Natural killer cell (primary cell): ENCODE results near the gene PRUNE2. TPM values are rescaled to one million over a fixed set of nuclear protein-coding genes. Genes with fewer than 3 reads are reported as not detected.
A peak's percentile ranks its signal among the peaks of the same experiment; 100 is the strongest.

Source experiments
- ATAC-seq, 3 donors: fragments of 150-1000 bp in 2 of 3; fragments of 200-7000 bp in 1 of 3; cut with Tn5 transposase; 1 replicate in 1 of 3; 2 replicates in 2 of 3; pipeline ENCODE4 v1.10.0; 2021; ENCODE audit warnings: mild to moderate bottlenecking in 2 of 3, moderate library complexity in 2 of 3
- DNase-seq, 2 donors: peaks; one replicate each; pipeline versions ENCODE4 v3.0.0 to v3.0.0-alpha.2; 2013 to 2021; ENCODE audit warnings: mixed read lengths in 1 of 2
- H3K27ac ChIP-seq: one replicate; pipeline ENCODE4 v1.5.1; 2013; ENCODE audit warnings: mild to moderate bottlenecking, low read length
- H3K27me3 ChIP-seq: one replicate; pipeline ENCODE4 v1.6.1; 2013; ENCODE audit warnings: low read length; ENCODE audit not compliant: control insufficient read depth, insufficient read depth
- H3K36me3 ChIP-seq: one replicate; pipeline ENCODE4 v1.6.1; 2013; ENCODE audit warnings: low read length; ENCODE audit not compliant: control insufficient read depth, insufficient read depth
- H3K4me1 ChIP-seq: one replicate; pipeline ENCODE4 v1.6.1; 2013; ENCODE audit warnings: low read length; ENCODE audit not compliant: control insufficient read depth, insufficient read depth
- H3K4me3 ChIP-seq: one replicate; pipeline ENCODE4 v1.5.1; 2013; ENCODE audit warnings: low read length
- H3K9me3 ChIP-seq: one replicate; pipeline ENCODE4 v1.6.1; 2013; ENCODE audit warnings: low read length; ENCODE audit not compliant: control insufficient read depth, insufficient read depth
- H3K27ac Mint-ChIP-seq, 2 donors: one replicate each; pipeline ENCODE4 v1.8.0; 2022; ENCODE audit warnings: mild to moderate bottlenecking in 2 of 2, mixed read lengths in 2 of 2, moderate library complexity in 1 of 2
- H3K27me3 Mint-ChIP-seq, 2 donors: one replicate each; pipeline ENCODE4 v1.8.0; 2022; ENCODE audit warnings: low read depth in 2 of 2, mixed read lengths in 2 of 2
- H3K36me3 Mint-ChIP-seq: one replicate; pipeline ENCODE4 v1.8.0; 2022; ENCODE audit warnings: mixed read lengths
- H3K4me1 Mint-ChIP-seq, 2 donors: one replicate each; pipeline ENCODE4 v1.8.0; 2022; ENCODE audit warnings: mixed read lengths in 2 of 2
- H3K4me3 Mint-ChIP-seq: one replicate; pipeline ENCODE4 v1.8.0; 2022; ENCODE audit warnings: mild to moderate bottlenecking, moderate library complexity, mixed read lengths
- H3K9me3 Mint-ChIP-seq, 2 donors: one replicate each; pipeline ENCODE4 v1.8.0; 2022; ENCODE audit warnings: mixed read lengths in 2 of 2
- CTCF ChIP-seq: fragments of 200-600 bp; IDR thresholded peaks from one replicate; pipeline ENCODE4 v1.8.0; 2022; ENCODE audit warnings: antibody characterized with exemption
- WGBS: methylation state at CpG from one replicate; pipeline ENCODE4 v1.1.7; 2013; ENCODE audit warnings: missing lambda C conversion rate; ENCODE audit not compliant: insufficient coverage; 5-methylcytosine and 5-hydroxymethylcytosine counted together
- intact Hi-C: fragments of 100-400 bp; cut with micrococcal nuclease; formaldehyde crosslinking; loops from one replicate; pipeline ENCODE4 v1.14.2; 2022
- total RNA-seq, 4 donors: library from RNA; stranded (reverse); fragments of 120-200 nt in 1 of 4; gene quantifications; one replicate each; pipeline versions ENCODE4 v1.2.3 to v1.2.4, GENCODE V29; 2013 to 2022

Gene PRUNE2
- total RNA-seq, 3 donors from 2014 or later (not counting 1 experiment from before 2014, with no cell fraction given): 0.43 to 0.45 TPM; not detected in 1

GRCh38 chr9:76688471-76689238 is 217.3 kb downstream of the PRUNE2 start:
- peaks cover 11 to 23% of the 10 kb centered on the region in 2 donors for H3K27me3 Mint-ChIP-seq
- WGBS: 70% methylated on average over 3 of the region's 3 CpGs
- H3K36me3 Mint-ChIP-seq: no peaks in the 10 kb centered on the region
- intact Hi-C loops: no loop called here
- H3K36me3 ChIP-seq: no peaks in the 10 kb centered on the region
- no peak for TF ChIP-seq CTCF
- peaks cover 10% of the 10 kb centered on the region for H3K4me1 ChIP-seq
- H3K4me3 Mint-ChIP-seq: no peak overlapping the region
- H3K27ac Mint-ChIP-seq: peak overlapping the region; percentile 50 to 62
- H3K9me3 ChIP-seq: no peaks in the 10 kb centered on the region
- no peak overlapping the region for H3K27ac ChIP-seq
- H3K9me3 Mint-ChIP-seq: no peaks in the 10 kb centered on the region
- no peak overlapping the region for H3K4me3 ChIP-seq
- ATAC-seq (no peak), DNase-seq (no peak)
- H3K27me3 ChIP-seq: peaks cover 11% of the 10 kb centered on the region
- H3K4me1 Mint-ChIP-seq: peaks cover 27 to 30% of the 10 kb centered on the region in 2 donors

GRCh38 chr9:76687861-76688391 is 218.0 kb downstream of the PRUNE2 start:
- H3K36me3 Mint-ChIP-seq: no peaks in the 10 kb centered on the region
- TF ChIP-seq CTCF: no peak
- H3K4me3 Mint-ChIP-seq: no peak overlapping the region
- intact Hi-C loops: no loop called here
- Histone ChIP-seq H3K36me3 (no peaks in the 10 kb centered on the region), H3K4me3 (no peak overlapping the region), H3K9me3 (no peaks in the 10 kb centered on the region), H3K27ac (no peak overlapping the region), H3K27me3 (peaks cover 11% of the 10 kb centered on the region), H3K4me1 (peaks cover 10% of the 10 kb centered on the region)
- ATAC-seq: peak; percentile 77 to 93 (median 89)
- WGBS: 58% methylated on average over 4 of the region's 4 CpGs
- H3K27me3 Mint-ChIP-seq: peaks cover 11 to 23% of the 10 kb centered on the region in 2 donors
- peak; percentile 8 to 23 for DNase-seq
- peak overlapping the region; percentile 50 to 62 for H3K27ac Mint-ChIP-seq
- peaks cover 27 to 30% of the 10 kb centered on the region in 2 donors for H3K4me1 Mint-ChIP-seq
- no peaks in the 10 kb centered on the region for H3K9me3 Mint-ChIP-seq

GRCh38 chr9:76686756-76687155 is 219.2 kb downstream of the PRUNE2 start:
- ATAC-seq (no peak), DNase-seq (no peak)
- Histone ChIP-seq H3K27me3 (peaks cover 5% of the 10 kb centered on the region), H3K9me3 (no peaks in the 10 kb centered on the region), H3K4me3 (no peak overlapping the region), H3K36me3 (no peaks in the 10 kb centered on the region), H3K27ac (no peak overlapping the region), H3K4me1 (peaks cover 6% of the 10 kb centered on the region)
- H3K4me1 Mint-ChIP-seq: peaks cover 22 to 23% of the 10 kb centered on the region in 2 donors
- intact Hi-C loops: no loop called here
- H3K36me3 Mint-ChIP-seq: no peaks in the 10 kb centered on the region
- no peak overlapping the region for H3K27ac Mint-ChIP-seq
- 66% methylated on average over 4 of the region's 4 CpGs for WGBS
- H3K9me3 Mint-ChIP-seq: no peaks in the 10 kb centered on the region
- peaks cover 3 to 13% of the 10 kb centered on the region in 2 donors for H3K27me3 Mint-ChIP-seq
- no peak for TF ChIP-seq CTCF
- H3K4me3 Mint-ChIP-seq: no peak overlapping the region
